Activated T-cell treated with anti-CD3 and anti-CD28 coated beads for 48 hours (primary cell): ENCODE data around the gene SGSH.

ENCODE experiments used
- DNase-seq: peaks from one replicate; pipeline ENCODE4 v3.0.0-alpha.2; 2020; ENCODE audit warnings: low read depth

Gene SGSH

GRCh38 chr17:80183581-80184422 lies 36.3 kb downstream of the SGSH start:
- DNase-seq: no peak

DNA sequence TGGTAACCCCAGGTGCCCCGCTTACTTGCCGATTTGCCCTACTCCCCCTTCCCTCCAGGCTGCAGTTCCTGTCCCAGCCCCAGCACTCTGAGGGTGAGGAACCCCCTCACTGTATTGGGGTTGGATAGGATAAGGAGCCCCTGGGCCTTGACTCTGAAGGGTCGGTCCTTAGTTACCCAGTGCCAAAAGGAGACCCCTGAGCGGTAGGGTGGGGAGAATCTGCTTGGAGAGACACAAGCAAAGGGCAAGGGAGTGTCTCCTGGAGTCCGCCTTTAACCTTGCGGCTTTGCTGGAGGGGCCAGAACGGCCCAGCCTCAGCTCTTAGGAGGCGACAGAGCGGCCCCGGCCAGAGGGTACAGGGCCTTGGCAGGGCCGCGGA lies 37.3 kb downstream of the SGSH start:
- no peak for DNase-seq

DNA sequence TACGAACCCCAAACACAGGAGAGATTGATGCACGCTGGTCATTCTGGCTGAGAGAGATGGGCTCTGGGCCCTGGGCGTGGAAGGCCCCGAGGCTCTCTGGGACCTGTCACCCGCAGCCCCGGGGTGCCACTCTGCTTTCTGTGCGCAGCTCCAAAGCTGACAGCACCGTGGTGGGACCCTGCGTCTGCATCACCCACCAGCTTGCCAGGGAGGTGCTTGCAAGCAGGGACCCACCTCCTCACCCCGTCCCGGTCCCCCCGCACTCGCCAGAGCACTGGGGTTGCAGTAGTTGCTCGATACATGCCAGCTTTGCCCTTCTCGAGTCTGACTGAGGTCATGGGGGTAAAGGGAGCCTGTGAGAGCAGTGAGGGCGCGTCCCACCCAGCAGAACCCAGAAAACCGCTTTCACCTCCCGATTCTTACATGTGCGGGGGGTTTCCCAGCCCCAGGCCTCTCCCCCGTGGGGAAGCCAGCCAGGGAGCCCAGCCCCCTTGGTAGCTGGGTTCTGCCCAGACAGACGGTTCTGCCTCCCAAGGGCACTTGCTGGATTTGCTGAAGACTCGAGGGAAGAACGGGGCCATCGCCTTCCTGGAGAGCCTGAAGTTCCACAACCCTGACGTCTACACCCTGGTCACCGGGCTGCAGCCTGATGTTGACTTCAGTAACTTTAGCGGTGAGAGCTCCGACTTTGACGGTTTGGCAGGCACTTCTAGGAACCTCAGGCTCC lies 37.9 kb downstream of the SGSH start:
- no peak for DNase-seq

DNA sequence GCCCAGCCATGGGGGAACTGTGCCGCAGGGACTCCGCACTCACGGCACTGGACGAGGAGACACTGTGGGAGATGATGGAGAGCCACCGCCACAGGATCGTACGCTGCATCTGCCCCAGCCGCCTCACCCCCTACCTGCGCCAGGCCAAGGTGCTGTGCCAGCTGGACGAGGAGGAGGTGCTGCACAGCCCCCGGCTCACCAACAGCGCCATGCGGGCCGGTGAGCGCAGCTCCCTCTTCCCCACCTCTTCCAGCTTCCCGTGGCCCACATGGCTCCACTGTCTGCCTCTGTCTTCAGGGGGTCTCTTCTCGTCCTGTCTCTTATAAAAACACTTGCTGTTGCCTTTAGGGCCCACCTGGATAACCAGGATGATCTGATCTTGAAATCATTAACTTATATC lies 38.7 kb downstream of the SGSH start:
- no peak for DNase-seq

DNA sequence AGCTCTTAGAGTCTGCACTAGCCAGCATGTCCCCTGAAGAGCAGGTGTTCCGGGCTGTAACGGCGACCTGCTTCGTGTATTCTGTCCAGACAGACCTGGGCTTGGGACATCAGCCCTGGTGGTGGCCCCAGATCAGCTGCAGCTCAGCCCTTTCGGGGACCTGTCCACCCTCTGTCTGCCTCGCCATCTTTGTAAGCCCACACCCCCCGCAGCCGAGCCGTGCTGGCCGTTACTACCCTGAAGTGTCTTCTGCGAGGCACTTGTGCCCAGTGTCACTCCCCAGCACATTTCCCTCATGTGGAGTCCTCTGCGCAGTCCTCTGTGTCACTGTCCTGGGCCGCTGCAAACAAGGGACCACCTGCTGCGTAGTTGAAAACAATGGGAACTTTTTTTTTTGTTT lies 39.9 kb downstream of the SGSH start:
- no peak for DNase-seq

DNA sequence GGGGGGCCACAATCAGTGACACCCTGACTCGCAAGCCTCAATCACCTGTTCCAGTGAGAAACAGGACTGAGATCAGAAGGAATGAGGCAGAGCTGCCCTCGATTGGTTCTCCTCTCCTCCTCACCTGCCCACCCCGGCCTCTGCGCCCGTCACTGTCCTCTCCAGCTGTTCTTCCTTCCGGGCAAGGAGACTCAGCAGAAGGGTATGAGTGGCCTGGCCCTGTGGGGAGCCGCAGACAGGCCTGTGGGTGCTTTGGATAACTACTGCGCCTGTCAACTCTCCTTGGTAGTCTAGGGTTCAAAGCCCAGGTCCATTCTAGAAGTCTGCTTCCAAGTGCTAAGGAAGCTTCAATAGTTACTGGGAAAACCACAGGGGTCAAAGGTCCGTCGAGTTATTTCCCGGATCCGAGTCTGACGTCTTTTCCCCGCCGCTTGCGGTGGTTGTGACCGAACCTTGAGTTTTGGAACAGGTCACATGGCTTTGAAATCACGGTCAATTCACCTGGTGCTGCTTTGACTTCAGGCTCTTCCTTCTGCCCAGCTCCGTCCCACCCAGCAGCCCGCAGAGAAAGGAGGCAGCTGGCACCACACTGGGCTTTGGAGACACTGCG lies 42.0 kb downstream of the SGSH start:
- DNase-seq: no peak

- no peak for DNase-seq
Observed at GRCh38 chr17:80176757-80177156, 43.4 kb downstream of the SGSH start.

DNA sequence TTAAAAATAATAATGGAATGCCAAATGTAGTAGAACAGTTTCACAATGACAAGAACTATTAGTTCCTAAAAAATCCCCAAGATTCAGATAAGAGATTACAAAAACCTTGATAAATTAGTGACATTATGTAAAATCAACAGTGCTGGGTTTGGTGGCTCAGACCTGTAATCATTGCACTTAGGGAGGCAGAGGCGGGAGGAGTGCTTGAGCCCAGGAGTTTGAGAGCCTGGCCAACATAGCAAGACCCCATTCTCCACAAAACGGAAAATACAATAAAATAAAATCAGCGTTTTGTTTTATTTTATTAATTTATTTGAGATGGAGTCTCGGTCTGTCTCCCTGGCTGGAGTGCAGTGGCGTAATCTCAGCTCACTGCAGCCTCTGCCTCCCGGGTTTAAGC lies 46.2 kb downstream of the SGSH start:
- DNase-seq: no peak

GRCh38 chr17:80173126-80173525 lies 47.0 kb downstream of the SGSH start:
- DNase-seq: no peak

- DNase-seq: no peak
Observed at GRCh38 chr17:80171681-80172080, 48.5 kb downstream of the SGSH start.

DNA sequence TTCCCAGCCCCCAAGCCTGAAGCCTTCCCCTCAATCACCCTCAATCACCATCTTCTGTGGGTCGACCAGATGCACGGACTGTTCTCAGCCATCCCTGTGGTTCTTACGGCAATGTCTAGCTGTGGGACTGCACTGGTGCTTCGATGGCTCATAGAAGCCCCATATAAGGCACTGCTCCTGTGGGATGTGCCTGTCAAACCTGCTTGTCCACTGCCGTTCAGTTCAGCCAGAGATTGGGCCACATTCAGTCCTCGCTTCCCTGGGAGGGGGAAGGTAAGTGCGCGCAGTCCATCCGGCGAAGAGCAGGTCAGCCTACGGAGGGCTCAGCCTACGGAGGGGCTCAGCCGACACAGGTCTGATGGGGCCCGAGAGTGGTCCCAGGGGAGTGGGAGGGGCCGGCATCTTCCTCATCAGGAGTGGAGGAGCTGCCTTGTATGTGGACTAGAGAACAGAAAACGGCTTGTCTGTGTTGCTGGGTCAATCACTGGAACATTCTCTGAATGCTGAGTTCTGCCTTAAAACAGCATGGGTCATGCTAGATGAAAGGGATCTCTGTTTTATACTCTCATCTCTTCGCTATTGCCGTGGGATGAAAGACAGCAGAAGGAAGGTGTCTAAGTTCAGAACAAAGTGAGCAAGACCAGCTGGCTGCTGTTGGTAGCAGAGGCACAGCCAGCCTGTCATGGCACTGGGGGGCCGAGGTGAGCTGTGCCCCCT lies 50.2 kb downstream of the SGSH start, which contains the start of gene CARD14:
TSS of gene CARD14 (plus strand) at position 247 of the 717 bp plus-strand sequence. CDS start 11,409 bp downstream, outside the sequence.
- DNase-seq: no peak

DNA sequence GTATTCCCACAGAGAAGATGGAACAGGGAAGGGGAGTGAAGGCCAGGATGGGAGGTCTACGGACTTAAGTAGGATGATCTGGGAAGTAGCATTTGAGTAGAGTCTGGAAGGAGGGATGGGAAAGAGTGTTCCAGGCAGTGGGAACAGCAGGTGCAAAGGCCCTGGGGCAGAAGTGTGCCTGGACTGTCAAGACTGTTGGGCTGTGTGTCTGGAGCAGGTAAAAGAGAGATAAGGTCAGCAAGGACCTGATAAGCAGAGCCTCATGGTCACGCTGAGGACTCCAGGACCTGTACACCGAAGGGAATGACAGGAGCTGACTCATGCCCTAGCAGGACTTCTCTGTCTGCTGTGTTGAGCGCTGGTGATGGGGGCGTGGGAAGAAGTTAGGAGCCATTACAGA lies 51.0 kb downstream of the SGSH start:
- DNase-seq: no peak

DNA sequence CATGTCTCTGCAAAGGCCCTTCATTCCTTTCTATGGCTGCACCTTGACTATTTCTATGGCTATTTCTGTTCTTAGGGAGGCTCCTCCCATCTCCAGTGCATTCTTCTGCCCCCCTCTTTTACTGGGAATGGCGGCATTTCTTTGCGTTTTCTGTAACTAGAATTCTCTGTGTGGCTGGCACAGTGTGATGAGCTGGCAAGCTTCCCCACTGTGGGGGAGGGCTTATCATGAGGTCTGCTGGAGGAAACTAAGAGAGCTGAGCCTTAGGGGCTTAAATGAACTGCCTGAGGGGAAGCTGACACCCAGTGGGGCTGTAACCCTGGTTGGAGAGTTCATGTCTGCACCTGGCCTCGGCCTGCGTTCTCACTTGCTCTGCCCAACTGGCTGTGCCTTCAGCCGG lies 51.8 kb downstream of the SGSH start:
- no peak for DNase-seq

GRCh38 chr17:80166446-80166845 lies 53.7 kb downstream of the SGSH start:
- DNase-seq: no peak

DNA sequence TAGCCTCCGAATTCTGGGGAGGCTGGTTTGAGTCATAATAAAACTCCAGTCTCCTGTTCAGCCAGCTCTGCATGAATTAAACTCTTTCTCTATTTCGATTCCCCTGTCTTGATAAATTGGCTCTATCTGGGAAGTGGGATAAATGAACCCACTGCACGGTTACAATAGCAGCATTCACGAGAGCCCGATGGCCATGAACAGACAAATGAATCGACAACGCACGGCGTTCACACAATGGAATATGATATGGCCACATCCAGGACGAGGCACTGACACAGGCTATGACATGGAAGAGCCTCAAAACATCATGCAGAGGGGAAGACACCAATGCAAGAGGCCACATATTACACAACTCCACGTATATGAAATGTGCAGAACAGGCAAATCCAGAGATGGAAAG lies 55.9 kb downstream of the SGSH start:
- DNase-seq: no peak

- DNase-seq: no peak
Observed at GRCh38 chr17:80163336-80163735, 56.8 kb downstream of the SGSH start.

- no peak for DNase-seq
Observed at GRCh38 chr17:80160536-80160935, 59.6 kb downstream of the SGSH start.
